Measurements from ENCODE around the gene TMEM222.
"Not testable (repeated sequence)": the region's sequence is repeated elsewhere in the genome, so short reads cannot be mapped to it uniquely, and the experiment has no call there.

TMEM222 gene

GRCh38 chr1:27321813-27322568 is at the start of gene TMEM222:
Gene TMEM222 (plus strand): TSS chr1:27322163. CDS start chr1:27322198, 35 bp downstream.
- DNase-seq (ENCODE audit: low read depth in 2 of 2), result peak; percentile 93 to 94

- DNase-seq (ENCODE audit: low read depth in 2 of 2), result no peak
Observed at GRCh38 chr1:27274204-27274603, 47.8 kb upstream of the TMEM222 start.

GRCh38 chr1:27275696-27276095 is 46.3 kb upstream of the TMEM222 start:
- no peak for DNase-seq (ENCODE audit: low read depth in 2 of 2)

GRCh38 chr1:27284425-27285273 is 37.3 kb upstream of the TMEM222 start:
- peak; percentile 70 to 82 for DNase-seq (ENCODE audit: low read depth in 2 of 2)

- no peak for DNase-seq (ENCODE audit: low read depth in 2 of 2)
Observed at GRCh38 chr1:27285274-27285660, 36.7 kb upstream of the TMEM222 start.

GRCh38 chr1:27285821-27286220 is 36.1 kb upstream of the TMEM222 start:
- DNase-seq (ENCODE audit: low read depth in 2 of 2), result not testable (repeated sequence)

- not testable (repeated sequence) for DNase-seq (ENCODE audit: low read depth in 2 of 2)
Observed at GRCh38 chr1:27289125-27289524, 32.8 kb upstream of the TMEM222 start.

GRCh38 chr1:27290581-27290980 is 31.4 kb upstream of the TMEM222 start:
- DNase-seq (ENCODE audit: low read depth in 2 of 2), result no peak

- no peak for DNase-seq (ENCODE audit: low read depth in 2 of 2)
Observed at GRCh38 chr1:27292106-27292505, 29.9 kb upstream of the TMEM222 start.

- DNase-seq (ENCODE audit: low read depth in 2 of 2), result no peak
Observed at GRCh38 chr1:27293915-27294314, 28.0 kb upstream of the TMEM222 start.

- DNase-seq (ENCODE audit: low read depth in 2 of 2), result peak; percentile 32 to 56
Observed at GRCh38 chr1:27296773-27297291, 25.1 kb upstream of the TMEM222 start.

GRCh38 chr1:27297903-27298302 is 24.1 kb upstream of the TMEM222 start:
- DNase-seq (ENCODE audit: low read depth in 2 of 2), result no peak

GRCh38 chr1:27298632-27299384 is 23.2 kb upstream of the TMEM222 start:
- no peak for DNase-seq (ENCODE audit: low read depth in 2 of 2)

- DNase-seq (ENCODE audit: low read depth in 2 of 2), result no peak
Observed at GRCh38 chr1:27299385-27300271, 22.3 kb upstream of the TMEM222 start.

GRCh38 chr1:27300341-27301051 is 21.5 kb upstream of the TMEM222 start:
- peak; percentile 49 to 54 for DNase-seq (ENCODE audit: low read depth in 2 of 2)

GRCh38 chr1:27301052-27301422 is 20.9 kb upstream of the TMEM222 start:
- no peak for DNase-seq (ENCODE audit: low read depth in 2 of 2)

GRCh38 chr1:27301582-27302199 is 20.3 kb upstream of the TMEM222 start:
- DNase-seq (ENCODE audit: low read depth in 2 of 2), result no peak

- no peak for DNase-seq (ENCODE audit: low read depth in 2 of 2)
Observed at GRCh38 chr1:27302612-27303011, 19.4 kb upstream of the TMEM222 start.

- no peak for DNase-seq (ENCODE audit: low read depth in 2 of 2)
Observed at GRCh38 chr1:27303509-27303908, 18.5 kb upstream of the TMEM222 start.

GRCh38 chr1:27306071-27306470 is 15.9 kb upstream of the TMEM222 start:
- DNase-seq (ENCODE audit: low read depth in 2 of 2), result no peak
